RWPE1 (cell line): ENCODE measurements around the gene SPATA31C1.

Experiments
- CTCF ChIA-PET: fragments of 350-600 bp; sonication (Branson Sonifier 250); formaldehyde crosslinking; extraction: SDS; loops from one replicate; lab custom pipeline; 2021; lab: Yijun Ruan, JAX
- POLR2A ChIA-PET: fragments of 400-600 bp; formaldehyde crosslinking; extraction: SDS; loops from one replicate; lab custom pipeline; 2020; ENCODE audit warnings: antibody characterized with exemption; ENCODE audit not compliant: low non-redundant PET; lab: Yijun Ruan, JAX
- DNase-seq: peaks from one replicate; pipeline ENCODE4 v3.0.0; 2012; ENCODE audit warnings: low spot score
- H3K27ac ChIP-seq: fragments of 450-650 bp; 2 replicates; pipeline ENCODE4 v1.5.1; 2017
- CTCF ChIP-seq: fragments of 450-650 bp; conservative IDR thresholded peaks from 2 replicates; pipeline ENCODE4 v1.5.1; 2017; ENCODE audit warnings: low read depth, mild to moderate bottlenecking

Gene SPATA31C1

GRCh38 chr9:87886210-87886932 lies 31.4 kb upstream of the SPATA31C1 start:
- DNase-seq, result no peak
- TF ChIP-seq CTCF, result no peak
- CTCF ChIA-PET, result no interaction called here
- no peak overlapping the region for H3K27ac ChIP-seq
- POLR2A ChIA-PET, result no interaction called here

GRCh38 chr9:87886933-87887505 lies 30.7 kb upstream of the SPATA31C1 start:
- DNase-seq, result no peak
- no peak overlapping the region for H3K27ac ChIP-seq
- ChIA-PET CTCF (no interaction called here), POLR2A (no interaction called here)
- TF ChIP-seq CTCF, result no peak

- no peak overlapping the region for H3K27ac ChIP-seq
- TF ChIP-seq CTCF, result no peak
- CTCF ChIA-PET, result no interaction called here
- POLR2A ChIA-PET, result no interaction called here
- no peak for DNase-seq
Observed at GRCh38 chr9:87887661-87888480, 29.9 kb upstream of the SPATA31C1 start.

- H3K27ac ChIP-seq, result no peak overlapping the region
- no peak for DNase-seq
- no peak for TF ChIP-seq CTCF
- ChIA-PET POLR2A (no interaction called here), CTCF (no interaction called here)
Observed at GRCh38 chr9:87888501-87888900, 29.3 kb upstream of the SPATA31C1 start.

GRCh38 chr9:87889065-87889881 lies 28.5 kb upstream of the SPATA31C1 start:
- CTCF ChIA-PET, result interaction anchor here (0.6 kb wide), 1 partner anchor 484 kb away, joined by 4 read pairs; no protein-coding TSS in a partner anchor
- DNase-seq, result no peak
- no peak for TF ChIP-seq CTCF
- no peak overlapping the region for H3K27ac ChIP-seq
- POLR2A ChIA-PET, result no interaction called here

- ChIA-PET CTCF (interaction anchor here (0.6 kb wide), 1 partner anchor 485 kb away, joined by 4 read pairs; no protein-coding TSS in a partner anchor), POLR2A (no interaction called here)
- no peak for DNase-seq
- H3K27ac ChIP-seq, result no peak overlapping the region
- TF ChIP-seq CTCF, result no peak
Observed at GRCh38 chr9:87889882-87890252, 27.9 kb upstream of the SPATA31C1 start.
